Measurements from ENCODE around the gene COL23A1.
"Not testable (repeated sequence)": the region's sequence is repeated elsewhere in the genome, so short reads cannot be mapped to it uniquely, and the experiment has no call there.

COL23A1 gene

DNA sequence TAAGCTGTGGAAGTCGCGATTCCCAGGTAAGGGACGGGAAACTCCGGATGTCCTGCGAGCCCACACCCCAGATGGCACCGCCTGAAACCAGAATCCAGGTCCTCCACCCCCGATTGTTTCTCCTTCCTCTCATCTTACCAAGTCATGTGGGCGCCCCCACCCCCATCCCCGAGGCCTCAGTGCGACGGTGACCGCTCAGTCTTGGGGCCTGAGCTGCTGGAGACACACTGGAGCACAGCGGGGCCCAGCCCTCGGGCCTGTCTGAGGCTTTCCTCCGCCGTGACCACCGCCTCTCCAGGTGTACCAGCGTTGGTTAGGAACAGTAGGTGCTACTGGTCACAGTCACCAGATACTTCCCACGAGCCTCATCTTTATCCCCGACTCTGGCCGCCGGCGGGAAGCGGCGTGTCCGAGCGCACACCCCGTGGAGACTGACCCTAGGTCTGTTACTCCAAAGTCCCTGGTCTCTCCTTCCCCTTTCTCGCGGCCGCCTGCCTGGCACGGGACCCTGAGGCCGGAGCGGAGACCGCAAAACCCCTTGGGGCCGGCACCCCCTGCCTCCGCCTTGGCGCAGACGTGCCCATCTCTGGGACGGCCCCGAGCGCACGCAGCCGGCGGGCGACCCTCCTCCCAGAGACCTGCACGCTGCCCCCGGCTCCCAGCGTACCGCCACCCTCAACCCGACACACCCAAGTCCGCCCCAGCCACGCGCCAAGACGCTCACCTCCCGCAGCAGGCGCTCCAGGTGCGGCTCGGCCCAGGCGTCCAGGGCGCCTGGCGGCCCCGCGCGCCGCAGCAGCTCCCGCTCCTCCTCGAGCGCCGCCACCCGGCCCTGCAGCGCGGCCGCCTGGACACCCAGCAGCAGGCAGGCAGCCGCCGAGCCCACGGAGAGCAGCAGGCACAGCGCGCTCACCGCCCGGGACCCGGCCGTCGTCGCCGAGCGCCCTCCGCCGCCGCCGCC, 733 bp downstream of the COL23A1 start:
- DNase-seq (ENCODE audit: low spot score) (no peak), FAIRE-seq (no peak)

DNA sequence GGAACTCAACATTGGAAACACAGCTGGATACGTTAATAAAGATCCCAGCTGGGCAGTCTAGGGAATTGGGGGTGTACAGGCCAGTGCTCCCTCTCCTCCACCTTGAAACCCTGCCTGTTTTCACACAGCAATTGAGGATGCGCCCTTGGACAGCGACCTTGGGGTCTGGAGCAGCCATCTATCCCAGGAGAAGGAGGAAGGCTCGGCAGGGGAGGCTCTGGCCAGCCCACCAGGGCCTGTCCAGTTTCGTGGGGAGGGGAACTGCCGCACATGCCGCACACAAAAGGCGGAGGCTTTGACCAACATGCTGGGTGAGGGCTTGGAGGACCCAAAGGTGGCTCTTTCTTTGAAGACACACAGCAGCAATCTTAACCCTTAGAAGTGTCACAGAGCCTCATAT, 1.4 kb downstream of the COL23A1 start:
- no peak for FAIRE-seq

DNA sequence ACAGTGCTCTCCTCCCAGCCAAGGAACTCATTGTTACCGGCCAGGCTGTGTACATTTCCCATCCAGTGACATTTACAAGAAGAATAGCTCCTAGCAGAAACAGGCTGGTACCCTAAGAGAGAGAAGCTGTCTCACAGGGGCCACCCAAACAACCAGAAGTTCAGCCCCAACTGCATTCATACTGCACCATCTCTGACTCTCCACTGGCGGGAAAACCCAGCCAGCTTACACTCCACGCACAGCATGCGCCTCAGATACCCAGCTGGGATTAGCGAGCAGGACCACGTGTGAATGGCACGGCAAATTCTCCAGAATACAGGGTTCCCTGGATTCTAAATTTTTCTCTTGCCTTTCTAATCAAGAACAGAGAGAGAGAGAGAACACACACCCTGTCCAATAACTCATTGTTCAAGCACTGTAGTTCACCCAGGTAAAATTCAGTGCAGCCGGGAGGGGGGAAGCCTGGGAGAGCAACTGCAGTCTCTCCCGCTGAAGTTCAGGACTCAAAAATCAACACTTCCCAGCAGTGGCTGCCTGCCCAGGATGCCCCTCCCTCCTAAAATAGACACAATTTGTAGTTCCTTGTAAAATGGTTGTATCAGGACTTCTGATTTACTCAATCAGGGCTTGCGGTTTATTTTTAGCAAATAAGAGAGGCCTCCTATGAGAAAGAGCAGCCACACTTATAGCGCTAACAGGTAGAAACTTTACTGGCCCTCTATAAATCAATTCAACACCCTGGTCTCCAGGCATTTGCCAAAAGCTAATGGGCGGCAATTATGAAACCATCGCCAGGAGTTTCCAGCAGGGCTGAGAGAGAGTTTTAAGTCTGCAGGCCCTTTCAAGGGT, 2.2 kb downstream of the COL23A1 start:
- FAIRE-seq = no peak

More for the DNA sequence above, 1.4 kb downstream of the COL23A1 start:
- no peak for DNase-seq (ENCODE audit: low spot score)

DNA sequence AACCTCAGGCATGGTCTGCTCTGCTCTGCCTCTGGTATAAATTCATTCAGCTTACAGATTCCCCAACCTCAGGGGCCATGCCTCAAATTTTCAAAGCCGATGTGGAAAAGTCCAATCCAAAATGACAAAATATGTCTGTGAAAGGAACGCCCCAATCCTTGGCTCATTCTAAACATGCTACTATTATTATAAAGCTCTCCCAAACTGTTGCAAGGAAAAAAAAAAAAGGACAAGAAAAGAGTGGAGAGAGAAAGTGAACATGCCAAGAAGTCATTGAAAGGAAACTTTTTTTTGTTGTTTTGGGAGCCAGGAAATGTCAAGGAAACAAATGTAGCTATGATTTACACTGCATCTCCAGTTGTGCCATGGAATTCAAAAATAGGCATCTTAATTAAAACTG, 3.8 kb downstream of the COL23A1 start:
- FAIRE-seq = no peak
- DNase-seq (ENCODE audit: low spot score) = no peak

More for the DNA sequence above, 2.2 kb downstream of the COL23A1 start:
- no peak for DNase-seq (ENCODE audit: low spot score)

DNA sequence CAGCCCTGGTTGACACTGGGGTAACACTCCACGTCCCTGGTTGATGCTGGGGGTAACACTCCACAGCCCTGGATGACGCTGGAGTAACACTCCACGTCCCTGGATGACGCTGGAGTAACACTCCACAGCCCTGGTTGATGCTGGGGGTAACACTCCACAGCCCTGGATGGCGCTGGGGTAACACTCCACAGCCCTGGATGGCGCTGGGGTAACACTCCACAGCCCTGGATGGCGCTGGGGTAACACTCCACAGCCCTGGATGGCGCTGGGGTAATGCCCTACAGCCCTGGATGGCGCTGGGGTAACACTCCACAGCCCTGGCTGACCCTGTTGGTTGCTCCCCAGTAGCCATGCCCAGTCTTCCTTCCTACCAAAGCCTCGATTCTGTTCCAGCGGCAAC, 4.8 kb downstream of the COL23A1 start:
- not testable (repeated sequence) for DNase-seq (ENCODE audit: low spot score); FAIRE-seq

DNA sequence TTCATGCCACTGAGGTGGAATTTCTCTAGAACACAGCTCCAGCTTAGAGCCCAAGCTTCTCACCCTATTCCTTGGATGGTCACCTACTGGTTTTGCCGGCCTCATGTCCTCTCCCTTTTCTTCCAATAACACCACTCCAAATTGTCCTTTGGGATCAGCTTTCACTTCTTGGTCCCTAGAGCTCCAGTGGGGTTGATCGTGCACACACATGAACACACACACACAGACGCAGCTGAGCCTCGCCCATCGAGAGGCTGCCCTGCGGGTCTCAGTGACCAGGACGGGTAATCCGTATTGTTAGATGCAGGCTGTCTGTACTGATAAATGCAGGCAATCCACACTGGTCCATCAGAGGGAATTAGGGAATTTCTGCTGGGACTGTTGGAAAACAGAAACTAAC, 6.9 kb downstream of the COL23A1 start:
- DNase-seq (ENCODE audit: low spot score) (no peak), FAIRE-seq (no peak)

DNA sequence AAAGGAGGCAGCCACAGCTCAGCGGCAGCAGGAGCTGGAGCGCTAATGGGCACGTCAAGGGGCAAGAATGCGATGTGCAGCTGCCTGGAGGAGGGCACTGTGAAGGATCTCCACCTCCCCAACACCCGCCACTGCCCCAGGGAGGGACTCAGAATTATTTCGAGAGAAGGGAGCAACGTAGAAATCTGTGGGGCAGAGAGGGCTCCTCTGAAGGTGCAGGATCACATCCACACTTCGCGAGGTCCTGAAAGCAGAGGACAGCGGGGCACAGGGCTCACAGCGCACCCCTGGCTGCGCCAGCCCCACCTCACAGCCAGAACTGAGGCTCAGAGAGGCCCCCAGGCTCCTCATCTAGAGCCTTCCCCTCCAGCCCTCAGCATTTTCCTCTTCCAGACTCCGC, 7.9 kb downstream of the COL23A1 start:
- no peak for DNase-seq (ENCODE audit: low spot score)
- no peak for FAIRE-seq

DNA sequence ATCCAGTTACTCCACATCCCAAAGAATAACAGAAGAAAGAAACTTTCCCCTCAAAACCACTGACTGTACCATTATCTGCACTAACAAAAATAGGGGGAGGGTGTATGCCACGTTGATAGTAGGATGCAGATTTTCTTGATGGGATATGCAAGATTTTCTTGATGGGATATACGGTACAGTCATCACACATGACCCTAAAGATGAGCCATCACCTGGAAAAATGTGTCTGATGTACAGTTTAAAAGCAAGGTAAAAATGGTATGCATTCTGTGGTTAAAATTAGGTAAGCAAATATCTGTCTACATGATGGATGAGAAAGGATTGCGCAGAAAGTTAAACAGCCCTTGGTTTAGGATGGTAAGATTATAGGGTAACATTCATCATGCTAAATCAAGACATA, 8.6 kb downstream of the COL23A1 start:
- FAIRE-seq = no peak
- DNase-seq (ENCODE audit: low spot score) = no peak

DNA sequence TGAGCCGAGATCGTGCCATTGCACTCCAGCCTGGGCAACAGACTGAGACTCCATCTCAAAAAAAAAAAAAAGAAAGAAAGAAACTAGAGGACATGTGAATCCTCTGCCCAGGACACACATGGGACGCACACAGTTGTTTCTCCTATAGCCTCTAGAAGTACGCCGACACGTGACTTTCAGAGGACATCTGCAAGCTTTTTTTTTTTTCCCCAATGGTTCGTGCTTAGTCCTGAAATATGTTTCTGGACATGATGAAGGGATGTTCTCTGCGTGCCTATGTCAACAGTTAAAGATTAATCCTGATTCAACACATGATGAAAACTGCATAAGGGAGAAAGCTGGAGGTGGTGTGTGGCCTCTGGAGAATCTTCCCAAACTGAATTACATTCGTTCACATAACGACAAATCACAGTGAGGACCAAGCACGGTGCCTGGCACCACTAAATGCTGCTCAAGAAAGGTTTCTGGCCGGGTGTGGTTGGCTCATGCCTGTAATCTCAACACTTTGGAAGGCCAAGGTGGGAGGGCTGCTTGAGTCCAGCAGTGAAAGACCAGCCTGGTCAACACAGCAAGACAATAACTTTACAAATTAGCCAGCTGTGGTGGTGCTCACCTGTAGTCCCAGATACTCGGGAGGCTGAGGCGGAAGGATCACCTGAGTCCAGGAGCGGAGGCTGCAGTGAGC, 9.8 kb downstream of the COL23A1 start:
- FAIRE-seq (no peak), DNase-seq (ENCODE audit: low spot score) (no peak)

DNA sequence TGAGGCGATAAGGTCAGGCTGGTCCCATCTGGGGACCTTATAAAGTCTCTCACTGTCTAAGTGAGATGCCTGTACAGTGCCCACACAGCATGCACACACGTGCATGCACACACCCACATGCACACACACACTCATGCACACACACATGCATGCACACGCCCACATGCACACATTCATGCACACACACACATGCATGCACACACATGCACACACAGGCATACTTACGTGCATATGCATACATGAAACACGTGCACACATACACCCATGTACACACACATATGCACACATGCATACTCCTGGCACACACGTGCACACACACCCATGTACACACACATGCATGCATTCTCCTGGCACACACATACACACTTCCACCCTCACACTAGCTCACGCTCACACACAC, 12.2 kb downstream of the COL23A1 start:
- FAIRE-seq = no peak

DNA sequence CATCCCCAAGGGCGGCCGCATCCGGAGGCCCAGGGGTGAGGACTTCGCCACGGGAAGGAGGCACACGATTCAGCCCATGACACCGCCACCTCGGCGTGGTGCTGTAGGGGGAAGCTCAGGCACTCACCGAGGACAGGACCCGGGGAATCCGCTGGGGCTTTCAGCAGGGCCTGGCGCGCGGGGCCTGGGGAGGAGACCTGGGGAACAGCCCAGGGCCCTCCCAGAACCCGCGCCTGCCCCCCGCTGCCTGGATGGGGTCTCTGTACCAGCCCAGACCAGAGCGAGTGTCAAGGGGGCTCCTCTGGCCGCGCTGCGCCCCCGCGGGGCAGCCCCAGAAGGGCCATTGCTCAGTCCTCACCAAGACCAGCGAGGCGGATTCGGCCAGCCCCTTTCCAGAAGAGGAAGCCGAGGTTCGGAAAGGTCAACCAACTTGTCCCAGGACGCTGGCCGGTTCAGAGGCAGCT, 12.8 kb downstream of the COL23A1 start:
- FAIRE-seq (no peak), DNase-seq (ENCODE audit: low spot score) (no peak)

More for the DNA sequence above, 12.2 kb downstream of the COL23A1 start:
- DNase-seq (ENCODE audit: low spot score) = no peak

DNA sequence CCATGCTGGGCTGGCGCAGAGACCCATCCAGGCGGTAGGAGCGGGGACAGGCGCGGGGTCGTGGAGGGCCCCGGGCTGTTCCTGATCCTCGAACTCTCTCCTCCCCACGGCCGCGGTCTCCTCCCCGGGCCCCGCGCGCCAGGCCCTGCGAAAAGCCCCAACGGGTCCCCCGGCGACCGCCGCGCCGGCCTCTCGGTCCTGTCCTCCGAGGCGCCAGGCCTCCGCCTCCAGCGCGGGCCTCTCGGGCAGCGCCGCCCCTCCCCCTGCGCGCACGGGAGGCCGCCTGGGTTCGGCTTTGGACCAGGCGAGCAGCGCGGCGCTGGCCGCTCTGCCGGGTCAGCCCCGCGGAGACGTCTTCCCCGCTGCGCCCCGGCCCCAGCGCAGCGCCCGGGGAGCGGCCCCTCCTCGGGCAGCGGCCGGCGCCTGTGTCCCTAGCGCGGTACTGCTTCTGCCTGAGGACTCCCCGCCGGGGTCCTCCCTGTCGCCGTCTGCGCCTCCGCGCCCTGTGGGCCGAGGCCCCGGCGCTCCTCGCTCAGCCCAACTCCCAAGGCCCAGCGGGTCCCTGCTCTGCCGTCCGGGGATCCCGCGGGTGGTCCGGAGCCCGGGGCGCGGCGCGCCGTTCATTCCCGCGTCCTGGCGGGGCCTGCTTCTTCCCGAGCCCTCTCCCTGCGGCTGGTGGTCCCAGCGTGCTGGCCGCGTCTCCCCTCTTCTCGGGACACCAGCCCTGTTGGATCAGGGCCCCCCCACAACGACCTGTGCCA, 13.4 kb downstream of the COL23A1 start:
- FAIRE-seq (no peak), DNase-seq (ENCODE audit: low spot score) (no peak)

DNA sequence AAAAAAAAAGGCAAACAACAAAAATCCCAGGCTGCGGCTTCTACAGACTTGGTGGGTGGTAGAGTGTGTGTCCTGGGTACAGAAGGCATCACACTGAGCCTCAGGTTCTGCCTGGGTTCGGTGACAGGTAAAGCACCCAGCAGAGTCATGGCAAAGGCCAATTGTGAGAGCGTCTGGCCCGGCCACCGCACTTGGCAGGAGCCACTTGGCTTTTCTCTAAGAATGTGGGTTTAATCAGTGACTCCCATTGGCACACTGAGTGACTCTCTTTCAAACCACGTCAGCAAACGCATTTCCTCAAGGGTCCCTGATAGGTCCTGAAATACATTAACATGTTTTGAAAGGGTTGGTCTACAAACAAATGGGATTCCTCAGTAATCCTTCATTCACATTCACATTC, 17.0 kb downstream of the COL23A1 start:
- DNase-seq (ENCODE audit: low spot score) = no peak
- no peak for FAIRE-seq

DNA sequence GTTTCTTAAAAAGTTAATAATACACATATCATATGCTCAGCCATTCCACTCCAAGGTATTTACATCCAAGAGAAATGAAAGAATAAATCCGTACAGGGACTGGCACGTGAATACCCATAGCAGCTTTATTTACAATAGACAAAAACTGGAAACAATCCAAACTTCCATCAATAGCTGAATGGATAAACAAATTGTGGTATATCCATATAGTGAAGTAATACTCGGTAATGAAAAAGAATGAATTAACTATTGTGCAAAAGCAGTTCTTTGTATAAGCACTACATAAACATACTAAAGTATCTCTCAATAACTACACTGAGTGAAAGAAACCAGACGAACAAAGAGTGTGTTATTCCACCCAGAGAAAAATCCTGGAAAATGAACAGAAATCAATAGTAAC, 17.6 kb downstream of the COL23A1 start:
- DNase-seq (ENCODE audit: low spot score) (no peak), FAIRE-seq (no peak)

DNA sequence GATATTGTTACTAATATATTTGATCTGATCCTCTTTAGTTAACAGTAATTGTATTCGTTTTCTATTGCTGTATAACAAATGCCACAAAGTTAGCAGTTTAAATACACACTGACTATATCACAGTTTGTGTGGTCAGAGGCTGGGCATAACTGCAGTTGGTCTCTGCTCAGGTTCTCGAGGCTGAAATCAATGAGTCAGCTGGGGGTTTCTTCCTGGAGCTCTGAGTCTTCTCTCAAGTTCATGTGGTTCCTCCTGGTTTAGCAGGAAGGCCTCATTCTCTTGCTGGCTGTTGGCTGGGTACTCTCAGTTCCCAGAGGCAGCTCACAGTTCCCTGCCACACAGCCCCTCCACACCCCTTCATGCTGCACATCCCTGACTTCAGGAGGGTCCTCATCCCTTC, 20.7 kb downstream of the COL23A1 start:
- no peak for DNase-seq (ENCODE audit: low spot score)
- no peak for FAIRE-seq

DNA sequence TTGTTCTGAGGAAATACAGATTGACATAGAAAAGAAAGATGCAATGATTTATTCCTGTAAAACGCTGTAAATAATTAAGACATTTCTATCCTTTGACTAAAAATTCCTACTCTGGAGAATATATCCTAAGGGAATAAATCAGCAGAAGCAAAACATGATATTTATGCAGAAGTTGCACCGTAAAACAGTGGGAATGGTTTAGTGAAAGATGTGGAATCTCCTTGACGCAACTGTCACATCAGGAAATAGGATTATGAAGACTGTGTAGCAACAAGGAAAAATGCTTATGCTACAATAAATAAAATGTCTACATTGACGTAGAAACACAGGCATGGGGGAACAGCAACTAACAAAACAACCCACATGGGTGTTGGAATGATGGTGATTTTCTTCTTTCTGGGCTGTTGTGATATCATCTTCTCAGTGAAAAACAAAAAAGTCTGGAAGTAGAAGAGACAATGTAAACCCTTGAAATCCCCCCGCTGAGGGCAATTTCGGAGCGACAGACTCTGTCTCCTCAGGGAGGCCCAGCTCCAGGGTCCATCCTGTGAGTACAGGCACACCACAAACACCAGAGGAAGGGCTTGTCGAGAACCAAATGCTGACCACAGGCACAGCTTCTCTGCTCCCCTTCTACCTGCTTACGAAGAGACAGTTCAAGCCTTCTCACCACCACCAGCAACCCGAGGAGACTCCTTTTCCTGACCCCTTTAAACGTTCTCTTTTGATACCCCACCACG, 25.2 kb downstream of the COL23A1 start:
- no peak for FAIRE-seq
- DNase-seq (ENCODE audit: low spot score) = no peak

DNA sequence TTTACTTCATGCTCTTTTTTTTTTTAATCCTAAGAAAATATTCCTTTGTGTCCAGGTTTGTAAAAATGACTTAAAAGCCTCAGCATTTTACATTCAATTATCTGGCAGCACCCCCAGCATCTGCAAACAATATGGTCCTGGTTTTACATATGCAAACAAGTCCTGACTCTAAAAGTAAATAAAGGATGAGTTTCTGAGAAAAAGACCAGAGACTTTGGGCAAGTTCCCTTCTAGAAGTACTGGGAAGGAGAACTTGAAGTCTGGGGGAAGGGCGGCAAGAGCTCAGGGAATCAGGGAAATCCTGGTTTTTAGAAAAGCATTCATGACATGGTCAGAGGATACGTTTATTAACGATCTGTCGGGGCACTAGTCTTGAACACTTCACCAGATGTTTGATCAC, 25.8 kb downstream of the COL23A1 start:
- FAIRE-seq (no peak), DNase-seq (ENCODE audit: low spot score) (no peak)

DNA sequence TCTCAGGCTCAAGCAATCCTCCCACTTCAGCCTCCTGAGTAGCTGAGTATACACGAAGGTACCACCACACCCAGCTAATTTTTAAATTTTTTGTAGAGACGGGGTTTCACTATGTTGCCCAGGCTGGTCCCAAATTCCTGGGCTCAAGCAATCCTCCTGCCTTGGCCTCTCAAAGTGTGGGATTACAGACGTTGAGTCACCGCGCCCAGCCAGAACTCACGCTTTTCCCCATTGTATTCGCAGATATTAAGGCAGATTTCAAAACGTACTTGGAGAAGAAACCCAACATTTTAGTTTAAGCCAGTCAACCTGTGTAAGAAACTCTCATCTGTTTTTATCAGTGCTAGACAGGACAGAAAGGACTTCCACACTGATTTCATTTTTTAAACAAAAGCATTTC, 26.6 kb downstream of the COL23A1 start:
- DNase-seq (ENCODE audit: low spot score) (no peak), FAIRE-seq (no peak)

DNA sequence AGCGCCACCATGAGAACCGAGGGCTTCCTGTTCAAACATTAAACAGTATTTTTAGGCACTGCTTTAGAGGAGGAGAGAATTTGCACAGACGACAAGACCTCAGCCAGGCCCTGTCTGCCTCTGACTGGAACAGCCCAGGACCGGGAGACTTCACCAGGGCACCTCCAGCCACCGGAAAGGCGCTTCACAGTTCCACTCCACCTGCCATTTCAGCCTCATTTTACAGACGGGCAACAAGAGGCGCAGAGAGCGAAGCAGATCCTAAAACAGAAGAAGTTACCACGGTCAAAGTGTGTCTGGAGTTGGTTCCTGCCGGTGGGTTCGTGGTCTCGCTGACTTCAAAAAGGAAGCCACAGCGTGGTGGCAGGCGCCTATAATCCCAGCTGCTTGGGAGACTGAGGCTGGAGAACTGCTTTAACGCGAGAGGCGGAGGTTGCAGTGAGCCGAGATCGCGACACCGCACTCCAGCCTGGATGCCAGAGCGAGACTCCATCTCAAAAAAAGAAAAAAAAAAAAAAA, 28.4 kb downstream of the COL23A1 start:
- no peak for FAIRE-seq
- no peak for DNase-seq (ENCODE audit: low spot score)

DNA sequence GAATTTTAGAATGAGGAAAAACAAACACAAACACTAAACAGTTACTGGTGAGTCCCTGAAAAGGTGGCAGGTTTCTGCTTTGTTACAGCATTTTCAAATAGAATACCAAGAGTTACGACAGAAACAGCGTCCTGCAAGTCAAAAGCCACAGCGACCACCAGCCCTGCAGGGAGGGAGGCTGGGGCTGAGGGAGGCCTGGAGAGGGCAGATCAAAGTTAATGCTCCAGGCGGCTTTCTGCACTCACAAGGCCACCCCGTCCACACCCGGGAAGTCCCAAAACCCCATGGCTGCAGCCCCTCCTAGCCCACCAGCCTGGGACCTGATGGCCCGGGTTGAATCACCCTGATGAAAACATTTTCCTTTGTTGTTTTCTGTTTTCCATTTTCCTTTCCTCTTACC, 29.3 kb downstream of the COL23A1 start:
- DNase-seq (ENCODE audit: low spot score) = no peak
- FAIRE-seq = no peak

Data from RCC 7860 (cell line).